SW 1271 (cell line): Measurements from ENCODE around the gene CYB5D1.
A peak's percentile ranks its signal among the peaks of the same experiment; 100 is the strongest.

Experiments
- DNase-seq, 2 experiments: peaks; one replicate each; lab custom pipeline; 2025; lab: John Stamatoyannopoulos, UW

Gene CYB5D1

GRCh38 chr17:7844292-7845154 is 13.3 kb upstream of the CYB5D1 start:
- DNase-seq: peak; percentile 91 to 95

- DNase-seq: no peak
These were observed 12.3 kb upstream of the CYB5D1 start for GRCh38 chr17:7845359-7846062.

DNA sequence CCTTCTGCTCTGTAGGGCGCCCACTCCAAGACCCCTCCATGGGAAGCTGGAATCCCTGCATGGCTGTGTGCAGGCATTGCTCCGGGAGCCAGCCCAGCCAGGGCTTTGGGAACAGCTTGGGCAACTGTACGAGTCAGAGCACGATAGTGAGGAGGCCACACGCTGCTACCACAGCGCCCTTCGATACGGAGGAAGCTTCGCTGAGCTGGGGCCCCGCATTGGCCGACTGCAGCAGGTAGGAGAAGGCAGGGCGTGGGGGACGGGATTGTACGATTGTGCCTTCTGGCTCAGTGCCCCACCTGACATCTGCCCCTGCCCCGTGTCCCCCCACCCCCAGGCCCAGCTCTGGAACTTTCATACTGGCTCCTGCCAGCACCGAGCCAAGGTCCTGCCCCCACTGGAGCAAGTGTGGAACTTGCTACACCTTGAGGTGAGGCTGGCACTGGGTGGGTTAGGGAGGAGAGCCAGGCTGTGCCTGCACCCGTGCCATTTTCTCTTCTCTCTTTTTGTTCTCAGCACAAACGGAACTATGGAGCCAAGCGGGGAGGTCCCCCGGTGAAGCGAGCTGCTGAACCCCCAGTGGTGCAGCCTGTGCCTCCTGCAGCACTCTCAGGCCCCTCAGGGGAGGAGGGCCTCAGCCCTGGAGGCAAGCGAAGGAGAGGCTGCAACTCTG is 11.6 kb upstream of the CYB5D1 start:
- no peak for DNase-seq

GRCh38 chr17:7846765-7847661 is 10.8 kb upstream of the CYB5D1 start:
- no peak for DNase-seq

DNA sequence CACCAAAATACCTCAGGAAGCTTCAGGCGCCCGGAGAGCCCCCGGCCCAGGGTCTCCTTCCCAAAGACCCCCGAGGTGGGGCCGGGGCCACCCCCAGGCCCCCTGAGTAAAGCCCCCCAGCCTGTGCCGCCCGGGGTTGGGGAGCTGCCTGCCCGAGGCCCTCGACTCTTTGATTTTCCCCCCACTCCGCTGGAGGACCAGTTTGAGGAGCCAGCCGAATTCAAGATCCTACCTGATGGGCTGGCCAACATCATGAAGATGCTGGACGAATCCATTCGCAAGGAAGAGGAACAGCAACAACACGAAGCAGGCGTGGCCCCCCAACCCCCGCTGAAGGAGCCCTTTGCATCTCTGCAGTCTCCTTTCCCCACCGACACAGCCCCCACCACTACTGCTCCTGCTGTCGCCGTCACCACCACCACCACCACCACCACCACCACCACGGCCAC is 9.6 kb upstream of the CYB5D1 start:
- no peak for DNase-seq

- no peak for DNase-seq
These were observed 9.1 kb upstream of the CYB5D1 start for GRCh38 chr17:7848739-7849129.

- DNase-seq: no peak
These were observed 8.6 kb upstream of the CYB5D1 start for GRCh38 chr17:7849130-7849750.

DNA sequence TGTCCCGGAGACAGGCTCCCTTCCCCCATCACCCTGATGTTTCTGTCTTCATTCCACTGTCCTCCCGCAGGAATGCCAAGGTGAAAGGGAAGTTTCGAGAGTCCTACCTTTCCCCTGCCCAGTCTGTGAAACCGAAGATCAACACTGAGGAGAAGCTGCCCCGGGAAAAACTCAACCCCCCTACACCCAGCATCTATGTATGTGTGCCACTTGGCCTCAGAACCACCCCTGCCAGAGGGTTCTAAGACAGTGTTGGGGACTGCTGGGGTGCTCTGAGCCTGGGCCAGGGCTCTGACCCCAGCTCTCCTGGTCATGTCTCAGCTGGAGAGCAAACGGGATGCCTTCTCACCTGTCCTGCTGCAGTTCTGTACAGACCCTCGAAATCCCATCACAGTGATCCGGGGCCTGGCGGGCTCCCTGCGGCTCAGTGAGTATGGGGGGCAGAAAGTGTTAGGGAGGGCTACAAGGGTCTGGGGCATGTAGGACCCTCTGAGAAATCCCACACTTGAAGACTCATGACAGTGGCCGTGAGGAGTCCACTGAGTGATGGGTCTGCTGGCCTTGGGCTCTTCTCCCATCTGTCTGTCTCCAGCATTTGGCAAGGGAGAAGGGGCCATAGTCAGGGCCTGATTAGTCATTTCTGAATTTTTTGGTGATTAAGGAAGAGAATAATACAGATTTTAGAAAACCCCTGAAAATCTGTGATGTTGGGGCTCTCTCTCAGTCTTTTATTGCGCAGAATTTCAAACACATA is 7.9 kb upstream of the CYB5D1 start:
- no peak for DNase-seq

DNA sequence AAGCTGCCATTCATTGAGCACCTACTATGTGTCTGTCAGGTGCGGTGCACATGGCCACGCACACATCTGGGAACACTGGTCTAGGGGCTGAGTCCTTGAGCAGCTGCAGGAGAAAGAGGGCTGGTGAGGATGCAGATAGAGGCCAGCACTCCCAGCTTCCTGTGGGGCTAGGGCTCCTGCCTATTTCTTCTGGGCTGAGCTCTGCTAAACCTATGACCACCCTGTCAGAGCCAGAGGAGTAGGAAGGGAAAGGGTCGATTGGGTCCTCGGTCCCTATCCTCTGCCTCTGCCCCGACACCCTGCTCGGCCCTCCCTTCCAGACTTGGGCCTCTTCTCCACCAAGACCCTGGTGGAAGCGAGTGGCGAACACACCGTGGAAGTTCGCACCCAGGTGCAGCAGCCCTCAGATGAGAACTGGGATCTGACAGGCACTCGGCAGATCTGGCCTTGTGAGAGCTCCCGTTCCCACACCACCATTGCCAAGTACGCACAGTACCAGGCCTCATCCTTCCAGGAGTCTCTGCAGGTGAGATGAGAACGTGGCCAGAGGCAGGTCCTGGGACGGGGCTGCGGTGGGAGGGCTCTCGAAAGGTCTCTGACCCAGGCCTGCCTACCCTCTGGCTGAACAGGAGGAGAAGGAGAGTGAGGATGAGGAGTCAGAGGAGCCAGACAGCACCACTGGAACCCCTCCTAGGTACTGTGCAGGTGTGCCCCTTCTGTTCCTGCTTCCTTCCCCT is 6.9 kb upstream of the CYB5D1 start:
- no peak for DNase-seq

- DNase-seq: peak in 1 of 2 experiments; percentile 21
These were observed 6.2 kb upstream of the CYB5D1 start for GRCh38 chr17:7851438-7852261.

GRCh38 chr17:7852262-7852670 is 5.5 kb upstream of the CYB5D1 start:
- no peak for DNase-seq

DNA sequence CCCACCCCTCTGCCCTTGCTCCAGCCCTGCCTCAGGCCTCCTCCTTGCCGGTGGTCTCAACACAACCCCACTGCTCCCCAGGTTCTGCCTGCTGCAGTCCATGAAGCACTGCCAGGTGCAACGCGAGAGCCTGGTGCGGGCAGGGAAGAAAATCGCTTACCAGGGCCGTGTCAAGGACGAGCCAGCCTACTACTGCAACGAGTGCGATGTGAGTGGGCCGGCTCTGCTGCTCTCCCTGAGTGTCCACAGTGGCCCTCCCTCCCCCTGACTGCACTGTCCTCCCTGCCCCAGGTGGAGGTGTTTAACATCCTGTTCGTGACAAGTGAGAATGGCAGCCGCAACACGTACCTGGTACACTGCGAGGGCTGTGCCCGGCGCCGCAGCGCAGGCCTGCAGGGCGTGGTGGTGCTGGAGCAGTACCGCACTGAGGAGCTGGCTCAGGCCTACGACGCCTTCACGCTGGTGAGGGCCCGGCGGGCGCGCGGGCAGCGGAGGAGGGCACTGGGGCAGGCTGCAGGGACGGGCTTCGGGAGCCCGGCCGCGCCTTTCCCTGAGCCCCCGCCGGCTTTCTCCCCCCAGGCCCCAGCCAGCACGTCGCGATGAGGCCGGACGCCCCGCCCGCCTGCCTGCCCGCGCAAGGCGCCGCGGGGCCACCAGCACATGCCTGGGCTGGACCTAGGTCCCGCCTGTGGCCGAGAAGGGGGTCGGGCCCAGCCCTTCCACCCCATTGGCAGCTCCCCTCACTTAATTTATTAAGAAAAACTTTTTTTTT is 4.7 kb upstream of the CYB5D1 start:
- no peak for DNase-seq

DNA sequence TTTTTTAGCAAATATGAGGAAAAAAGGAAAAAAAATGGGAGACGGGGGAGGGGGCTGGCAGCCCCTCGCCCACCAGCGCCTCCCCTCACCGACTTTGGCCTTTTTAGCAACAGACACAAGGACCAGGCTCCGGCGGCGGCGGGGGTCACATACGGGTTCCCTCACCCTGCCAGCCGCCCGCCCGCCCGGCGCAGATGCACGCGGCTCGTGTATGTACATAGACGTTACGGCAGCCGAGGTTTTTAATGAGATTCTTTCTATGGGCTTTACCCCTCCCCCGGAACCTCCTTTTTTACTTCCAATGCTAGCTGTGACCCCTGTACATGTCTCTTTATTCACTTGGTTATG is 4.1 kb upstream of the CYB5D1 start:
- no peak for DNase-seq

DNA sequence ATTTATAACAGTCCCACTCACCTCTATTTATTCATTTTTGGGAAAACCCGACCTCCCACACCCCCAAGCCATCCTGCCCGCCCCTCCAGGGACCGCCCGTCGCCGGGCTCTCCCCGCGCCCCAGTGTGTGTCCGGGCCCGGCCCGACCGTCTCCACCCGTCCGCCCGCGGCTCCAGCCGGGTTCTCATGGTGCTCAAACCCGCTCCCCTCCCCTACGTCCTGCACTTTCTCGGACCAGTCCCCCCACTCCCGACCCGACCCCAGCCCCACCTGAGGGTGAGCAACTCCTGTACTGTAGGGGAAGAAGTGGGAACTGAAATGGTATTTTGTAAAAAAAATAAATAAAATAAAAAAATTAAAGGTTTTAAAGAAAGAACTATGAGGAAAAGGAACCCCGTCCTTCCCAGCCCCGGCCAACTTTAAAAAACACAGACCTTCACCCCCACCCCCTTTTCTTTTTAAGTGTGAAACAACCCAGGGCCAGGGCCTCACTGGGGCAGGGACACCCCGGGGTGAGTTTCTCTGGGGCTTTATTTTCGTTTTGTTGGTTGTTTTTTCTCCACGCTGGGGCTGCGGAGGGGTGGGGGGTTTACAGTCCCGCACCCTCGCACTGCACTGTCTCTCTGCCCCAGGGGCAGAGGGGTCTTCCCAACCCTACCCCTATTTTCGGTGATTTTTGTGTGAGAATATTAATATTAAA is 3.6 kb upstream of the CYB5D1 start:
- DNase-seq: no peak

- DNase-seq: no peak
These were observed 2.7 kb upstream of the CYB5D1 start, which contains the start of gene TMEM88 for GRCh38 chr17:7854851-7855659. Gene TMEM88, plus strand, starts transcription at chr17:7855066. Its CDS starts 9 bp downstream, at chr17:7855075.

DNA sequence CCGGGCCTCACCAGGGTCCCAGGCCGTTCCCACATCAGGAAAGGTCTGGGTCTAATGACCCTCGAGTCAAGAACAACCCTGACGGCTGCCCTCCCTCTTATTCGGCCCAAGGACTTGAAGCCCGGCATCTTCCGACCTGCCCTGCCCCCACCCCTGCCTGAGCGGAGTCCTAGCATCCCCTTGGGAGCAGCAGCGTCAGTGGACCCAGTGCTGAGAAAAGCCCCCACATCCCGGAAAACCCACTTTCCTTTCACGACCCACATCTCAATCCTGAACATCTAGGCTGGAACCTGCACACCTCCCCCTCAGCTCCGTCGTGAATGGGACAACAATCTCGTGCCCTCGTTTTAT is 2.2 kb upstream of the CYB5D1 start:
- DNase-seq: no peak
